Measurements from ENCODE around the gene TSEN2. TPM values are rescaled to one million over a fixed set of nuclear protein-coding genes. Genes with fewer than 3 reads are reported as not detected.

TSEN2 gene
- total and polyA plus RNA-seq, 9 of the 15 experiments (the other 6 are each of a cell fraction or from before 2014, with no cell fraction given), result 38.5 to 76.3 (median 46.6) TPM

GRCh38 chr3:12553921-12554391 is 69.7 kb downstream of the TSEN2 start (continued):
- no peak for TF ChIP-seq ARID3A (IDR thresholded peaks at IDR 0.05; ENCODE audit: borderline replicate concordance, low read depth, low read length)
- TF ChIP-seq ZNF449 (CRISPR knock-in tag; IDR thresholded peaks at IDR 0.05), result no peak
- TF ChIP-seq SRSF7 (optimal IDR thresholded peaks at IDR 0.05; ENCODE audit: low read depth, low read length), result no peak
- peak; percentile 61; the same call in 1 of the 2 replicates for TF ChIP-seq ZBTB7A (IDR thresholded peaks at IDR 0.05; ENCODE audit: borderline replicate concordance, control insufficient read depth, low read depth, low read length)
- TF ChIP-seq CBX5 (IDR thresholded peaks at IDR 0.05; ENCODE audit: borderline replicate concordance, low read depth), result no peak
- TF ChIP-seq TFE3 (CRISPR knock-in tag; IDR thresholded peaks at IDR 0.05), result no peak
- no peak for TF ChIP-seq ZSCAN29 (IDR thresholded peaks at IDR 0.05)
- TF ChIP-seq PML (IDR thresholded peaks at IDR 0.05; ENCODE audit: low read length), result no peak
- no peak for TF ChIP-seq CREB3 (tag; conservative IDR thresholded peaks at IDR 0.05; ENCODE audit: low read depth)
- 0 out of 2 replicates have a peak, but pooled peaks have one; percentile 53 for TF ChIP-seq ZNF589 (CRISPR knock-in tag; IDR thresholded peaks at IDR 0.05; ENCODE audit: low read depth)
- TF ChIP-seq ELK1 (CRISPR knock-in tag; IDR thresholded peaks at IDR 0.05), result no peak
- no peak for TF ChIP-seq ZBTB1 (CRISPR knock-in tag; IDR thresholded peaks at IDR 0.05; ENCODE audit: borderline replicate concordance, low read depth)

Measured in K562 (cell line).